Keratinocyte (primary cell): ENCODE measurements around the gene S100Z. TPM values are rescaled to one million over a fixed set of nuclear protein-coding genes. Genes with fewer than 3 reads are reported as not detected.

Source experiments
- DNase-seq: peaks from one replicate; pipeline ENCODE4 v3.0.0-alpha.2; 2011; ENCODE audit warnings: low read depth, missing footprints, low spot score
- FAIRE-seq: peaks from 2 replicates; lab custom pipeline; 2011; peaks lifted over from hg19 to GRCh38; lab: Jason Lieb, UNC
- H2AFZ ChIP-seq: 2 replicates; pipeline ENCODE4 v1.6.0; 2012; ENCODE audit warnings: low read length, control low read depth, inconsistent platforms; ENCODE audit not compliant: control insufficient read depth
- H3K27ac ChIP-seq: 2 replicates; pipeline ENCODE4 v1.5.1; 2011; ENCODE audit warnings: low read length; ENCODE audit not compliant: control insufficient read depth, insufficient read depth
- H3K27me3 ChIP-seq: 3 replicates; pipeline ENCODE4 v1.6.0; 2011; ENCODE audit warnings: low read length; ENCODE audit not compliant: control insufficient read depth, insufficient read depth; ENCODE audit errors: extremely low read depth
- H3K36me3 ChIP-seq, 2 experiments: 2 replicates in 1 of 2; 3 replicates in 1 of 2; pipeline ENCODE4 v1.5.1; 2011; ENCODE audit warnings: low read length in 2 of 2, mild to moderate bottlenecking in 1 of 2; ENCODE audit not compliant: control insufficient read depth in 2 of 2, insufficient read depth in 2 of 2; ENCODE audit errors: extremely low read depth in 1 of 2
- H3K4me1 ChIP-seq: 3 replicates; pipeline ENCODE4 v1.5.1; 2011; ENCODE audit warnings: low read length; ENCODE audit not compliant: control insufficient read depth, insufficient read depth; ENCODE audit errors: extremely low read depth
- H3K4me2 ChIP-seq: 3 replicates; pipeline ENCODE4 v1.6.0; 2011; ENCODE audit warnings: low read depth, low read length; ENCODE audit not compliant: control insufficient read depth, insufficient read depth; ENCODE audit errors: extremely low read depth
- H3K4me3 ChIP-seq, 3 experiments: fragments of 200-600 bp in 1 of 3; sonication (generic) in 1 of 3; 2 replicates in 2 of 3; 3 replicates in 1 of 3; pipeline ENCODE4 v1.5.1; 2011 to 2016; ENCODE audit warnings: low read length in 3 of 3, mild to moderate bottlenecking in 3 of 3, control low read depth in 2 of 3, inconsistent platforms in 1 of 3, low read depth in 1 of 3, mixed read lengths in 1 of 3, mixed run types in 1 of 3, moderate library complexity in 1 of 3; ENCODE audit not compliant: control insufficient read depth in 2 of 3, insufficient read depth in 2 of 3; ENCODE audit errors: extremely low read depth in 1 of 3
- H3K79me2 ChIP-seq: 2 replicates; pipeline ENCODE4 v1.6.0; 2012; ENCODE audit warnings: low read length; ENCODE audit not compliant: control insufficient read depth, insufficient read depth
- H3K9ac ChIP-seq: 3 replicates; pipeline ENCODE4 v1.6.0; 2011; ENCODE audit warnings: low read length; ENCODE audit not compliant: control insufficient read depth, insufficient read depth; ENCODE audit errors: extremely low read depth
- H3K9me1 ChIP-seq: 3 replicates; pipeline ENCODE4 v1.6.0; 2011; ENCODE audit warnings: low read length; ENCODE audit not compliant: control insufficient read depth, insufficient read depth; ENCODE audit errors: extremely low read depth
- H3K9me3 ChIP-seq: 2 replicates; pipeline ENCODE4 v1.5.1; 2012; ENCODE audit warnings: low read depth, low read length; ENCODE audit not compliant: control insufficient read depth
- H4K20me1 ChIP-seq: 3 replicates; pipeline ENCODE4 v1.6.0; 2011; ENCODE audit warnings: low read length; ENCODE audit not compliant: control insufficient read depth, insufficient read depth; ENCODE audit errors: extremely low read depth
- CTCF ChIP-seq, 3 experiments: IDR thresholded peaks in 1 of 3; conservative IDR thresholded peaks in 1 of 3; optimal IDR thresholded peaks in 1 of 3; 2 replicates in 2 of 3; 3 replicates in 1 of 3; pipeline versions ENCODE3 to v1.5.1; 2011; ENCODE audit warnings: low read length in 3 of 3, mild to moderate bottlenecking in 3 of 3, moderate library complexity in 2 of 3, control low read depth in 1 of 3, inconsistent platforms in 1 of 3; ENCODE audit not compliant: insufficient read depth in 2 of 3; ENCODE audit errors: extremely low read depth in 1 of 3
- EZH2 ChIP-seq: IDR thresholded peaks from one replicate; pipeline ENCODE4 v1.6.1; 2012; ENCODE audit warnings: inconsistent platforms, mild to moderate bottlenecking, low read length, moderate library complexity
- dilution Hi-C: fragments of 300-500 bp; cut with MboI; formaldehyde crosslinking; loops from one replicate; pipeline ENCODE4 v1.7.0; 2020; ENCODE audit warnings: low sequenced_read_pairs; ENCODE audit not compliant: extremely low pct_ligation_motif_present
- polyA plus RNA-seq, 5 experiments: library from polyadenylated mRNA; depleted of rRNA in 3 of 5; stranded (reverse) in 3 of 5; stranded (forward) in 1 of 5; unstranded in 1 of 5; fragments of >200 nt; gene quantifications; 1 replicate in 1 of 5; 2 replicates in 3 of 5; 3 replicates in 1 of 5; pipeline versions ENCODE4 v1.2.1 to v1.2.3, GENCODE V29; 2011 to 2012; ENCODE audit warnings: missing spikeins in 2 of 5, low read depth in 1 of 5, low replicate concordance in 1 of 5

Gene S100Z
- polyA plus RNA-seq, 1 donor (not counting 4 experiments of a cell fraction or from before 2014, with no cell fraction given) = not detected

- Histone ChIP-seq H3K9ac (no peak overlapping the region), H3K27me3 (no peaks in the 10 kb centered on the region), H2AFZ (no peak overlapping the region), H3K4me3 (no peak overlapping the region), H3K9me3 (no peaks in the 10 kb centered on the region), H3K79me2 (no peaks in the 10 kb centered on the region), H3K4me2 (no peak overlapping the region), H3K4me1 (no peaks in the 10 kb centered on the region), H3K27ac (no peak overlapping the region), H3K9me1 (no peaks in the 10 kb centered on the region), H3K36me3 (no peaks in the 10 kb centered on the region), H4K20me1 (no peaks in the 10 kb centered on the region)
- TF ChIP-seq EZH2 = no peak
- TF ChIP-seq CTCF (optimal IDR thresholded peaks at IDR 0.05 in 1 of 3, IDR thresholded peaks at IDR 0.05 in 1 of 3, conservative IDR thresholded peaks at IDR 0.05 in 1 of 3; ENCODE audit: extremely low read depth in 1 of 3, insufficient read depth in 2 of 3, low read length in 3 of 3) = no peak
- dilution Hi-C loops = no loop called here
- FAIRE-seq = no peak
- no peak for DNase-seq
These were observed 43.5 kb downstream of the S100Z start for GRCh38 chr5:76893294-76893693.

- Histone ChIP-seq H3K9me1 (no peaks in the 10 kb centered on the region), H3K9me3 (no peaks in the 10 kb centered on the region), H3K27ac (no peak overlapping the region), H4K20me1 (no peaks in the 10 kb centered on the region), H3K27me3 (no peaks in the 10 kb centered on the region), H3K4me3 (no peak overlapping the region), H3K4me1 (no peaks in the 10 kb centered on the region), H3K9ac (no peak overlapping the region), H3K4me2 (no peak overlapping the region), H3K36me3 (no peaks in the 10 kb centered on the region), H2AFZ (no peak overlapping the region), H3K79me2 (no peaks in the 10 kb centered on the region)
- TF ChIP-seq CTCF (optimal IDR thresholded peaks at IDR 0.05 in 1 of 3, IDR thresholded peaks at IDR 0.05 in 1 of 3, conservative IDR thresholded peaks at IDR 0.05 in 1 of 3; ENCODE audit: extremely low read depth in 1 of 3, insufficient read depth in 2 of 3, low read length in 3 of 3) (no peak), EZH2 (no peak)
- FAIRE-seq (no peak), DNase-seq (no peak)
- dilution Hi-C loops = no loop called here
These were observed 46.4 kb downstream of the S100Z start for GRCh38 chr5:76896196-76896595.
